Fibroblast of skin of left biceps (primary cell): ENCODE data around the gene PCDHGC5.

Experiments used
- DNase-seq, 2 experiments: peaks; one replicate each; pipeline ENCODE4 v3.0.0-alpha.2; 2013; ENCODE audit warnings: low read depth in 2 of 2

The PCDHGC5 gene

GRCh38 chr5:141512911-141513626, 24.2 kb downstream of the PCDHGC5 start:
- no peak for DNase-seq

GRCh38 chr5:141513627-141514329, 24.9 kb downstream of the PCDHGC5 start:
- DNase-seq: no peak

- DNase-seq: no peak
Measured at GRCh38 chr5:141514330-141515133, 25.7 kb downstream of the PCDHGC5 start.

- DNase-seq: no peak
Measured at GRCh38 chr5:141515141-141515540, 26.3 kb downstream of the PCDHGC5 start.

GRCh38 chr5:141515946-141516671, 27.2 kb downstream of the PCDHGC5 start:
- no peak for DNase-seq

- no peak for DNase-seq
Measured at GRCh38 chr5:141516672-141517025, 27.8 kb downstream of the PCDHGC5 start.

GRCh38 chr5:141517312-141517711, 28.4 kb downstream of the PCDHGC5 start:
- no peak for DNase-seq

- DNase-seq: no peak
Measured at GRCh38 chr5:141517880-141518617, 29.2 kb downstream of the PCDHGC5 start.

GRCh38 chr5:141518618-141519015, 29.7 kb downstream of the PCDHGC5 start:
- no peak for DNase-seq

- no peak for DNase-seq
Measured at GRCh38 chr5:141519605-141520565, 31.0 kb downstream of the PCDHGC5 start.

GRCh38 chr5:141521244-141521781, 32.4 kb downstream of the PCDHGC5 start:
- peak; percentile 96 to 97 for DNase-seq

- no peak for DNase-seq
Measured at GRCh38 chr5:141522301-141522700, 33.4 kb downstream of the PCDHGC5 start.

GRCh38 chr5:141523991-141524390, 35.1 kb downstream of the PCDHGC5 start:
- no peak for DNase-seq

GRCh38 chr5:141524604-141525597, 36.0 kb downstream of the PCDHGC5 start:
- peak; percentile 97 to 98 for DNase-seq

- DNase-seq: no peak
Measured at GRCh38 chr5:141525653-141526052, 36.8 kb downstream of the PCDHGC5 start.

- no peak for DNase-seq
Measured at GRCh38 chr5:141527426-141527825, 38.5 kb downstream of the PCDHGC5 start.

- DNase-seq: no peak
Measured at GRCh38 chr5:141528291-141528984, 39.6 kb downstream of the PCDHGC5 start.

GRCh38 chr5:141529002-141529401, 40.1 kb downstream of the PCDHGC5 start:
- no peak for DNase-seq
